Mucosa of stomach (tissue), 1 donor: ENCODE results near the gene CAND2.

Experiments
- H3K27me3 ChIP-seq: one replicate; pipeline ENCODE4 v1.7.0; 2013; ENCODE audit warnings: mild to moderate bottlenecking, low read length; ENCODE audit not compliant: control insufficient read depth, insufficient read depth
- H3K36me3 ChIP-seq: one replicate; pipeline ENCODE4 v1.7.0; 2013; ENCODE audit warnings: low read length; ENCODE audit not compliant: control insufficient read depth, insufficient read depth
- H3K4me1 ChIP-seq: one replicate; pipeline ENCODE4 v1.7.0; 2013; ENCODE audit warnings: mild to moderate bottlenecking, low read length; ENCODE audit not compliant: control insufficient read depth, insufficient read depth
- H3K4me3 ChIP-seq: one replicate; pipeline ENCODE4 v1.7.0; 2013; ENCODE audit warnings: low read length
- H3K9ac ChIP-seq: one replicate; pipeline ENCODE4 v1.7.0; 2013; ENCODE audit warnings: mild to moderate bottlenecking, low read length, moderate library complexity
- H3K9me3 ChIP-seq: one replicate; pipeline ENCODE4 v1.7.0; 2013; ENCODE audit warnings: mild to moderate bottlenecking, low read length, moderate library complexity; ENCODE audit not compliant: control insufficient read depth
- donor health status: Pancreatic carcinoma.

CAND2 gene

GRCh38 chr3:12861611-12862010, 65.1 kb downstream of the CAND2 start:
- Histone ChIP-seq H3K9ac (no peak overlapping the region), H3K9me3 (no peaks in the 10 kb centered on the region)

GRCh38 chr3:12862387-12862786, 65.9 kb downstream of the CAND2 start:
- Histone ChIP-seq H3K9ac (no peak overlapping the region), H3K4me1 (no peaks in the 10 kb centered on the region), H3K4me3 (no peak overlapping the region), H3K36me3 (no peaks in the 10 kb centered on the region), H3K27me3 (no peaks in the 10 kb centered on the region), H3K9me3 (no peaks in the 10 kb centered on the region)

More at GRCh38 chr3:12861611-12862010, 65.1 kb downstream of the CAND2 start:
- H3K36me3 ChIP-seq, result no peaks in the 10 kb centered on the region
- H3K4me1 ChIP-seq, result no peaks in the 10 kb centered on the region
- H3K4me3 ChIP-seq, result no peak overlapping the region
- H3K27me3 ChIP-seq, result no peaks in the 10 kb centered on the region

- peaks cover 10% of the 10 kb centered on the region for H3K27me3 ChIP-seq
- H3K36me3 ChIP-seq, result no peaks in the 10 kb centered on the region
- H3K9ac ChIP-seq, result no peak overlapping the region
- H3K9me3 ChIP-seq, result no peaks in the 10 kb centered on the region
- H3K4me1 ChIP-seq, result peaks cover 13% of the 10 kb centered on the region
- H3K4me3 ChIP-seq, result no peak overlapping the region
Measured at GRCh38 chr3:12865271-12865670, 68.8 kb downstream of the CAND2 start.

DNA sequence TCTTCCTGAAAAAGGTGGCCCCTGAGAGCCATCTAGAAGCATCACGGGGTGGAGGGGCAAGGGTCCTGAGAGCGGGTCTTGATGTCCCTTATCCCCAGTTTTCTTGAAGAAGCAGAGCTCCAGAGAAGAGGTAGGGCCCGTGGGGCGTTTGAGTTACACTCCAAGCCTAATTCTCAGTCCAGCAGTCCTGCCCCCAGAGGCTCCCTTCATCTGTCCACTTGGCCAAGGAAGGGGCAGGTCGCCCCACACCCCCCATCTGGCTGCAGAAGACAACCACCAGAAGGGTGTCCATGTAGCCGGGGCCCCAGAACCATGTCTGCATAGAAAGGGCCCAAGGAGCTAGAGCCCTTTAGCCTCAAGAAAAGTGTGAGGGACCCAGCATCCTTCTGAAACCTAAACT, 70.4 kb downstream of the CAND2 start:
- H3K36me3 ChIP-seq, result no peaks in the 10 kb centered on the region
- H3K27me3 ChIP-seq, result peaks cover 10% of the 10 kb centered on the region
- no peak overlapping the region for H3K9ac ChIP-seq
- H3K4me3 ChIP-seq, result no peak overlapping the region
- H3K9me3 ChIP-seq, result no peaks in the 10 kb centered on the region
- H3K4me1 ChIP-seq, result peaks cover 13% of the 10 kb centered on the region

DNA sequence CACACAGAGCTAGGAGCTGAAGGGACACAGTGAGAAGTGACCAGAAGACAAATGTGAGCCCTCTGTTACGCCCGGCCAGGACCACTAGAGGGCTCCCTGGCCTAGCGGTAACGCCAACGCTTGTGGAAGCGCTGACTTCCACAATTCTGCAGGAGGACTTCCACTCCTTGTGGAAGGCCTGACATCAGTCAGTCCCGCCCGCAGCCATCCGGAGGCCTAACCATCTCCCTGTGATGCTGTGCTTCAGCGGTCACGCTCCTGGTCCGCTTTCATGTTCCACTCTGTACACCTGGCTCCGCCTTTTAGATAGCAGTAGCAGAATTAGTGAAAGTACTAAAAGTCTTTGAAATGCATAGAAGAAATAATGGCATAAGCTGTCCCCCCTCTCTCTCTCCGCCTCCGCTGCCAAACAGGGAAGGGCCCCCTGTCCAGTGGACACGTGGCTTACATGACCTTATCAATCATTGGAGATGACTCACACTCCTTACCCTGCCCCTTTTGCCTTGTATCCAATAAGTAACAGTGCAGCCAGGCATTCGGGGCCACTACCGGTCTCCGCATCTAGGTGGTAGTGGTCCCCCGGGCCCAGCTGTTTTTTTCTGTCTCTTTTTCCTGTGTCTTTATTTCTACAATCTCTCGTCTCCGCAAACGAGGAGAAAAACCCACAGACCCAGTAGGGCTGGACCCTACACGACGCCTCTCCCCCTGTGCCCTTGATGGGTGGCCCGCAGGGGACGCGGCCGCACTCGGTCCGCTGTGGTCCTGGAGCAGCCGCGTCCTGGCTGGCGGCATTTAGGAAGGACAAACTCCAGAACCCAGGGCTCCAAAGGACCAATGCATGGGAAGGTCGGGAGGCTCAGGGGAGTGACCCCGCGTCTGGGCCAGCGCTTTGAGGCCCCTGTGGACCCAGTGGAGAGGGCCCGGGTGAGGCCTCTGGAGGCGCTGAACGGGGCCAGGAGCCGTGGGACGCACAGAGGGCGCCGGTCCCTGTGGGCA, 71.9 kb downstream of the CAND2 start:
- H3K9ac ChIP-seq, result no peak overlapping the region
- peak overlapping the region; percentile 20 for H3K4me3 ChIP-seq
- no peaks in the 10 kb centered on the region for H3K36me3 ChIP-seq
- H3K27me3 ChIP-seq, result peaks cover 10% of the 10 kb centered on the region
- peaks cover 13% of the 10 kb centered on the region for H3K4me1 ChIP-seq
- H3K9me3 ChIP-seq, result no peaks in the 10 kb centered on the region

DNA sequence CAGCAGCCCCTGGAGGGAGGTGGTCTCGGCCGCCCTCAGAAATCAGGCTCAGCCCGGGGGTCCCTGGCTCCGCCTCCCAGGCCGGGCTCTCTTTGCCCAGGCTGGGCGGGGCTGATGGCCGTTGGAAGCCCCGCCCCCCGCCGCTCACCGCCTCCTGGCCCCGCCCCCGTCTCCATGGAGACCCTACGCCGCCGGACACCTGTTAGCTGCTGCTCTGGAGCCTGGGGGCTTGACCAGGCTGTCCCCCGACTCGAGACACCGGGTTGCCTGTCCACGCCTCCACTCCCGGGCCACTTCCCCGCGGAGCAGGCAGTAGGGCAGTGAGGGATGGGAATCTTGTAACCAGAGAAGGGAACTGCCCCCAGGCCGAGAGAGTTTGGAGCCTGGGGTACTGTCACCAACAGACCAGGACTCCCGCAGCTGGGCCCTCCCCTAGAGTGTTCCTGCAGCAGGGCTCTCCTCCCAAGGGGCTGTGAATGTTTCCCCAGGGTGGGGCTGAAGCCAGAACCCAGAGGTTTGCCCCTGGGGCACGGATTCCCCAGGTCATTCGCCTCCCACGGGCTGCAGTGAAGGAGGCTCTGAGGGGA, 72.6 kb downstream of the CAND2 start:
- Histone ChIP-seq H3K4me3 (no peak overlapping the region), H3K36me3 (no peaks in the 10 kb centered on the region), H3K9me3 (no peaks in the 10 kb centered on the region), H3K9ac (no peak overlapping the region), H3K4me1 (peaks cover 13% of the 10 kb centered on the region), H3K27me3 (peaks cover 10% of the 10 kb centered on the region)

DNA sequence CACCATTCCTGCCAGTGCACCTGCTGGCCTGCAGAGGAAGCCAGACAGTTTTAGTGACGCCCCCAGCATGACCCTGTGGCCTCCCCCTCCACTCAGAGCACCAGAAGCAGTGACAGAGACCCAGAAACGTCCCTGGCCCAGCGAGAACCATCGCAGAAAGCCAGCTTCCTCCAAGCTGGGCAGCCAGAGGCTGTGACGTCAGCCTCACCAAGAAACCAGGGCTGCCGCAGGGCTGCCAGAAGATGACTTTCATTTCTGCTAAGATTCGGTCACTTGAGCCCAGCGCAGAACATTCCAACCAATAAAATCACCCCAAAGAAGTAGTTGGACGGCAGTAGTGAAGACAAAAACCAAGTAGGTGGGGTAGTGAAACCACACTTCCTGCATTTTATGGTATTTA, 74.5 kb downstream of the CAND2 start:
- H3K9me3 ChIP-seq, result no peaks in the 10 kb centered on the region
- H3K4me3 ChIP-seq, result no peak overlapping the region
- peaks cover 16% of the 10 kb centered on the region for H3K27me3 ChIP-seq
- no peak overlapping the region for H3K9ac ChIP-seq
- H3K4me1 ChIP-seq, result peaks cover 13% of the 10 kb centered on the region
- no peaks in the 10 kb centered on the region for H3K36me3 ChIP-seq

GRCh38 chr3:12871404-12871983, 75.0 kb downstream of the CAND2 start:
- H3K4me3 ChIP-seq, result no peak overlapping the region

GRCh38 chr3:12875857-12876836, 79.7 kb downstream of the CAND2 start:
- no peak overlapping the region for H3K9ac ChIP-seq

More at GRCh38 chr3:12871404-12871983, 75.0 kb downstream of the CAND2 start:
- H3K36me3 ChIP-seq, result no peaks in the 10 kb centered on the region
- H3K9ac ChIP-seq, result no peak overlapping the region
- peaks cover 17% of the 10 kb centered on the region for H3K4me1 ChIP-seq
- H3K27me3 ChIP-seq, result peaks cover 18% of the 10 kb centered on the region
- H3K9me3 ChIP-seq, result no peaks in the 10 kb centered on the region

GRCh38 chr3:12877040-12877439, 80.6 kb downstream of the CAND2 start:
- Histone ChIP-seq H3K9ac (no peak overlapping the region), H3K36me3 (no peaks in the 10 kb centered on the region), H3K27me3 (peaks cover 12% of the 10 kb centered on the region), H3K9me3 (no peaks in the 10 kb centered on the region), H3K4me1 (peaks cover 5% of the 10 kb centered on the region), H3K4me3 (no peak overlapping the region)

More at GRCh38 chr3:12875857-12876836, 79.7 kb downstream of the CAND2 start:
- Histone ChIP-seq H3K4me1 (peaks cover 5% of the 10 kb centered on the region), H3K27me3 (peaks cover 12% of the 10 kb centered on the region), H3K4me3 (no peak overlapping the region), H3K9me3 (no peaks in the 10 kb centered on the region), H3K36me3 (no peaks in the 10 kb centered on the region)

- peaks cover 12% of the 10 kb centered on the region for H3K27me3 ChIP-seq
- H3K9me3 ChIP-seq, result no peaks in the 10 kb centered on the region
- no peaks in the 10 kb centered on the region for H3K36me3 ChIP-seq
- no peak overlapping the region for H3K4me3 ChIP-seq
- H3K4me1 ChIP-seq, result peaks cover 5% of the 10 kb centered on the region
- no peak overlapping the region for H3K9ac ChIP-seq
Measured at GRCh38 chr3:12878141-12878574, 81.7 kb downstream of the CAND2 start.
